NB4 (cell line): Measurements from ENCODE around the gene SFMBT2.
"Not testable (repeated sequence)": the region's sequence is repeated elsewhere in the genome, so short reads cannot be mapped to it uniquely, and the experiment has no call there.

Source experiments
- DNase-seq: peaks from one replicate; pipeline ENCODE4 v3.0.0; 2010; ENCODE audit warnings: low read depth
- H3K4me3 ChIP-seq: one replicate; pipeline ENCODE4 v1.5.1; 2011; ENCODE audit warnings: mild to moderate bottlenecking, low read depth, low read length, moderate library complexity
- MYC ChIP-seq: IDR thresholded peaks from 2 replicates; pipeline ENCODE4 v1.6.1; 2011; ENCODE audit warnings: low read depth, low read length
- POLR2A ChIP-seq: IDR thresholded peaks from 2 replicates; pipeline ENCODE4 v1.6.1; 2011; ENCODE audit warnings: mild to moderate bottlenecking; ENCODE audit not compliant: insufficient read length; ENCODE audit errors: extremely low read depth
- TF ChIP-seq, protein P1 (sequence below): IDR thresholded peaks from one replicate; pipeline ENCODE4 v1.5.1; 2012; ENCODE audit warnings: low read depth, low read length
- TF ChIP-seq, protein P2 (sequence below): IDR thresholded peaks from 2 replicates; pipeline ENCODE4 v1.6.1; 2011; ENCODE audit warnings: low read depth, low read length

Gene SFMBT2

DNA sequence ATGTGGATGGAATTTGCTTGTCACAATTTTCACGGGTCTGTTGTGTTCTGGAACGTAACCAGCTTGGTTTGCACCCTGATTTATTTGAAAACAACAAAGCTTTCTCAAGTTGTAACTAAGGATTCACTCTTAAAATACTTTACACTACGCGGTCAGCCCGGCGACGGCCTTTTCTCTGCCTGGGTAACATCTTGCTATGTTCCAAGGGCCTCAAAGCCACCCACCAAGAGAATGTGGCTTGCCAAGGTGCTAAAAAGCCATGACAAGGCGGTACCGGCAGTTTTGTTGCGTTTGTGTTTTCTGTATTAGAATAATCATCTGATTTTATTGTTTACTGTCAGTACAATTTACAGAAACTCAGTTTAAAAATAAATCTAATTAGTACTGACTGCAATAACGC is 220.9 kb downstream of the SFMBT2 start:
- H3K4me3 ChIP-seq, result no peak overlapping the region
- TF ChIP-seq, protein P1, sequence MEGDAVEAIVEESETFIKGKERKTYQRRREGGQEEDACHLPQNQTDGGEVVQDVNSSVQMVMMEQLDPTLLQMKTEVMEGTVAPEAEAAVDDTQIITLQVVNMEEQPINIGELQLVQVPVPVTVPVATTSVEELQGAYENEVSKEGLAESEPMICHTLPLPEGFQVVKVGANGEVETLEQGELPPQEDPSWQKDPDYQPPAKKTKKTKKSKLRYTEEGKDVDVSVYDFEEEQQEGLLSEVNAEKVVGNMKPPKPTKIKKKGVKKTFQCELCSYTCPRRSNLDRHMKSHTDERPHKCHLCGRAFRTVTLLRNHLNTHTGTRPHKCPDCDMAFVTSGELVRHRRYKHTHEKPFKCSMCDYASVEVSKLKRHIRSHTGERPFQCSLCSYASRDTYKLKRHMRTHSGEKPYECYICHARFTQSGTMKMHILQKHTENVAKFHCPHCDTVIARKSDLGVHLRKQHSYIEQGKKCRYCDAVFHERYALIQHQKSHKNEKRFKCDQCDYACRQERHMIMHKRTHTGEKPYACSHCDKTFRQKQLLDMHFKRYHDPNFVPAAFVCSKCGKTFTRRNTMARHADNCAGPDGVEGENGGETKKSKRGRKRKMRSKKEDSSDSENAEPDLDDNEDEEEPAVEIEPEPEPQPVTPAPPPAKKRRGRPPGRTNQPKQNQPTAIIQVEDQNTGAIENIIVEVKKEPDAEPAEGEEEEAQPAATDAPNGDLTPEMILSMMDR, result no peak
- TF ChIP-seq POLR2A, result no peak
- TF ChIP-seq, protein P2, sequence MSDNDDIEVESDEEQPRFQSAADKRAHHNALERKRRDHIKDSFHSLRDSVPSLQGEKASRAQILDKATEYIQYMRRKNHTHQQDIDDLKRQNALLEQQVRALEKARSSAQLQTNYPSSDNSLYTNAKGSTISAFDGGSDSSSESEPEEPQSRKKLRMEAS, result no peak
- TF ChIP-seq MYC, result no peak
- no peak for DNase-seq

DNA sequence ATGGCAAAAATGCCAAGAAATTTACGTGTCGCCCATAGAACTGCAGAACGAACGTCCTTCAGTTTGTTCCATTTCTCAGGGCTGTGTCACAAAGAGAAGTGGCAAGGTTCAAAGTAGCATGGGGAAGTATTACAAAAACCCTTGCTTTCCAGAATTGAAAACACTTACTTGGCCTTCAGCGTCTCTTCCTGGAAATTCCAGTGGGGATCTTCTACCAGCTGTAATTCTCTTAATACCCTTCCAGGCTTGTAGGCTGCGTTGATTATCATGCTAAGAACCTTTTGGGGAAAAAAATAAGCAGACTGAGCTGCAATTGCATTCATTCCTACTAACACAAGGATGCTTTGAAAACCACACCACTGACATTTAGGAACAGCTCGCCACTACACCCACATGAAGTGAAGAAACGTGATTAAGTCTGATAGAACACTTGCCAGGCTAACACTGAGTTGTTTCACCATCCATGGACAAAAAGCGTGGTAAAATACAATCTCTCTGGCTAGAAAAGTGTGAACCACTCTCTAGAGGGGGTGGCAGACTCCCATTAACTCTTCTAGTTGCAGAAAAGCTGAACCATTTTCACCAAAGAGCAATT is 222.3 kb downstream of the SFMBT2 start:
- no peak for TF ChIP-seq POLR2A
- TF ChIP-seq, protein P2, result no peak
- no peak for TF ChIP-seq MYC
- TF ChIP-seq, protein P1, result no peak
- no peak for DNase-seq
- H3K4me3 ChIP-seq, result no peak overlapping the region

DNA sequence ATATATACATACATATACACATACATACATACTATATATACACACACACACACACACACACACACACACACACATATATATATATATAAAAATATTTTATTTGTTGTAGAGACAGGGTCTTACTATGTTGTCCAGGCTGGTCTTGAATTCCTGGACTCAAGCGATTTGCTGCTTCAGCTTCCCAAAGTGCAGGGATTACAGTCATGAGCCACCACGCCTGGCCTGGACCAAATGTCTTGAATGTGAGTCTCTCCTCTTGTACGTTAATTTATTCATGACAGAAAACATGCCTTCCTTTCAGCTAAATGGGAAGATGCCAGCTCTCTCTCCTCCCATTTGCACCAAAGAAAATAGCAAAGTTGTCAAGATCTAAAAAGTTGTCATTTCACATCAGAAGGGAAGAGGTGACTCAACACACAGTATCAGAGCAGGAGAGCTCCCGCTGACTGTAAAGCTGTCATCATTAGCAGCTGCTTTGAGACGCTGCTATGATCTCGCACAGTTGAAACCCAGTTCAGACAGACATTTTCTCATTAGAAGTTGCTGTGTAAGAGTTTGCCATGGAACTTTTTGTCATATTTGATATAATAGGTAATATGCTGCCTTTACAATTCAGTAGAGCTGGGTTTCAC is 224.3 kb downstream of the SFMBT2 start:
- TF ChIP-seq, protein P1, result no peak
- TF ChIP-seq POLR2A, result no peak
- TF ChIP-seq, protein P2, result no peak
- no peak for TF ChIP-seq MYC
- DNase-seq, result peak; percentile 32
- H3K4me3 ChIP-seq, result no peak overlapping the region

DNA sequence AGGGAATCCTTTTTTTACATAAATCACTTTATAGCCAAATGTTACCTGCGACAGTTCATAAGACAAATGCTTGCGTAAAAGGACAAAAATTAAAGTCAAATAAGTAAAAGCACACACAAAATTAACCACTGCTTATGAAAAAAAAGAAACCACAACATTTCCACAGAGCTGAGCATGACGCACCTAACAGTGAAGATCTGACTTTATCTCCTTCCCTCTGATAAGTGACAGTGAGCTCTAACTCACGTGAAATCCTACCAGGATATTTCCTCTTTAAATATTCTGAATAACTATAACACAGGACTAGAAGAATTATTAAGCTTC is 225.5 kb downstream of the SFMBT2 start:
- TF ChIP-seq, protein P2, result no peak
- TF ChIP-seq, protein P1, result no peak
- TF ChIP-seq MYC (no peak), POLR2A (no peak)

DNA sequence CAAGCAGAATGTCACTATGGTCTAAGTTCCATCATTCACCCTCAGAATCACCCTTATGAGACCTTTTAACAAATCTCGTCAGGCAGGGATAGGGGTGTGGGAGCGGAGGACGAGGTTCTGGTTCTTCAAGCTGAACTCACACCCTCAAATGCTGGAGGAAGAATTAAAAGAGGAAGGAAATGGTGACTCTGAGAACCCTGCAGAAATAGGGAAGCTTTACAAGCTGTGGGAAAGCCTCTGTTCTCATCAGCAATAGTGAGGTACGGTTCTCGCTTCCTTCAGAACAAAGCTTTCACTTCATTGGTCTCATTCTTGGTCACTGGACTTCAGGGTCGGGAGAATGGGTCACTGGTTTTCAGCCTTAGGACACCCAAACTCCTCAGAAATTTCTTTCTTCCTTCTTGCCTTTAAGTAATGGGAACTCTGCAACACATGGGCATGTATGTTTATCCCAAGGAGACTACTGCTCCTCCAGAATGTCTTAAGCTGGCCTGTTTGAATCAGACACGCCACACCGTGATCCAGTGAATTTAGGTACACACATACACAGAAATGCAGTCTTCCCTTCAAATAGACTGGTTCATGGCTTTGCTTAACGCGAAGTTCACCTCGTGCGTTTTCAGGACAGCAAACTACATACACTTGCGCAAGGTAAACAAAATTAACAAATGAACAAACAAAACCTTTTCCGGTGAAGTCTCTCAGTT is 226.0 kb downstream of the SFMBT2 start:
- TF ChIP-seq, protein P2, result no peak
- TF ChIP-seq MYC, result no peak
- TF ChIP-seq, protein P1, result no peak
- no peak for TF ChIP-seq POLR2A

More for the DNA sequence above, 225.5 kb downstream of the SFMBT2 start:
- peak; percentile 67 for DNase-seq
- H3K4me3 ChIP-seq, result peak overlapping the region; percentile 37

DNA sequence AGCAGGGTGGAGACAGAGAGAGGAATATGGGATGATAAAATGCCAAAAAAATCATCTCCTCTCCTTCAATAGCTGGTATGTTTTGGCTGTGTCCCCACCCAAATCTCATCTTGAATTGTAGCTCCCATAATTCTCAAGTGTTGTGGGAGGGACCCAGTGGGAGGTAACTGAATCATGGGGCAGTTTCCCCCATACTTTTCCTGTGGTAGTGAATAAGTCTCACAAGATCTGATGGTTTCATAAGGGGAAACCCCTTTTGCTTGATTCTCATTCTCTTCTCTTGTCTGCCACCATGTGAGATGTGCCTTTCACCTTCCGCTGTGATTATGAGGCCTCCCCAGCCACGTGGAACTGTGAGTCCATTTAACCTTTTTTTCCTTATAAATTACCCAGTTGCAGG is 226.7 kb downstream of the SFMBT2 start:
- not testable (repeated sequence) for H3K4me3 ChIP-seq, DNase-seq

More for the DNA sequence above, 226.0 kb downstream of the SFMBT2 start:
- H3K4me3 ChIP-seq, result peak overlapping the region; percentile 37
- peak; percentile 85 for DNase-seq

DNA sequence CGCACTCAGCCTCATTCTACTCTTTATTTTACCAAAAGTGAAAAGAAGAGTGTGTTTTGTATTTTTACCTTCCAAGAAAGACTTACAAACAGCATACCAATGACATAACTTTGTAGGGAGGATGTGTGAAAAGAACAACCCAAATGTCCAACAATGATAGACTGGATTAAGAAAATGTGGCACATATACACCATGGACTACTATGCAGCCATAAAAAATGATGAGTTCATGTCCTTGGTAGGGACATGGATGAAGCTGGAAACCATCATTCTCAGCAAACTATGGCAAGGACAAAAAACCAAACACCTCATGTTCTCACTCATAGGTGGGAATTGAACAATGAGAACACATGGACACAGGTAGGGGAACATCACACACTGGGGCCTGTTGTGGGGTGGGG is 228.5 kb downstream of the SFMBT2 start:
- DNase-seq, H3K4me3 ChIP-seq: not testable (repeated sequence)
